Progenitor cell of endocrine pancreas (in vitro differentiated cells): Measurements from ENCODE around the gene REEP2. TPM values are rescaled to one million over a fixed set of nuclear protein-coding genes. Genes with fewer than 3 reads are reported as not detected.
"Not testable (repeated sequence)": the region's sequence is repeated elsewhere in the genome, so short reads cannot be mapped to it uniquely, and the experiment has no call there.

Experiments
- DNase-seq: peaks from one replicate; pipeline ENCODE4 v3.0.0; 2021; ENCODE audit warnings: low spot score; ENCODE audit not compliant: unreplicated experiment
- H3K27ac Mint-ChIP-seq: 2 replicates; pipeline ENCODE4 v1.8.0; 2021; ENCODE audit warnings: mild to moderate bottlenecking, moderate library complexity, mixed read lengths
- H3K27me3 Mint-ChIP-seq: 2 replicates; pipeline ENCODE4 v1.8.0; 2021; ENCODE audit warnings: mixed read lengths
- H3K36me3 Mint-ChIP-seq: 2 replicates; pipeline ENCODE4 v1.8.0; 2022; ENCODE audit warnings: mixed read lengths; ENCODE audit not compliant: insufficient read depth
- H3K4me1 Mint-ChIP-seq: 2 replicates; pipeline ENCODE4 v1.8.0; 2021; ENCODE audit warnings: low read depth, mixed read lengths
- H3K4me3 Mint-ChIP-seq: 2 replicates; pipeline ENCODE4 v1.8.0; 2021; ENCODE audit warnings: low read depth, mild to moderate bottlenecking, moderate library complexity, mixed read lengths
- H3K9me3 Mint-ChIP-seq: 2 replicates; pipeline ENCODE4 v1.8.0; 2021; ENCODE audit warnings: low read depth, mixed read lengths
- CTCF ChIP-seq: fragments of 200-600 bp; sonication (generic); IDR thresholded peaks from one replicate; pipeline ENCODE4 v1.5.0; 2021; ENCODE audit warnings: antibody characterized with exemption, mild to moderate bottlenecking; ENCODE audit not compliant: unreplicated experiment
- total RNA-seq: library from RNA; stranded (reverse); gene quantifications from 2 replicates; pipeline ENCODE4 v1.2.1, GENCODE V29; 2021

Gene REEP2
- total RNA-seq, 1 donor from 2014 or later: 20.0 TPM

GRCh38 chr5:138468966-138469539 is 30.2 kb downstream of the REEP2 start:
- DNase-seq: no peak
- H3K27ac Mint-ChIP-seq: peak overlapping the region; percentile 45
- no peaks in the 10 kb centered on the region for H3K9me3 Mint-ChIP-seq
- peak overlapping the region; percentile 52 for H3K4me3 Mint-ChIP-seq
- peaks cover 16% of the 10 kb centered on the region for H3K27me3 Mint-ChIP-seq
- H3K36me3 Mint-ChIP-seq: peaks cover 13% of the 10 kb centered on the region
- no peak for TF ChIP-seq CTCF
- H3K4me1 Mint-ChIP-seq: peaks cover 16% of the 10 kb centered on the region

- Mint-ChIP-seq H3K27me3 (peaks cover 16% of the 10 kb centered on the region), H3K4me1 (peaks cover 16% of the 10 kb centered on the region), H3K9me3 (no peaks in the 10 kb centered on the region), H3K27ac (peak overlapping the region; percentile 45), H3K36me3 (peaks cover 13% of the 10 kb centered on the region), H3K4me3 (no peak overlapping the region)
- no peak for TF ChIP-seq CTCF
- no peak for DNase-seq
Measured at GRCh38 chr5:138469540-138470321, 30.9 kb downstream of the REEP2 start.

- no peak for TF ChIP-seq CTCF
- H3K27me3 Mint-ChIP-seq: peaks cover 16% of the 10 kb centered on the region
- H3K4me1 Mint-ChIP-seq: peaks cover 16% of the 10 kb centered on the region
- DNase-seq: no peak
- peak overlapping the region; percentile 73 for H3K27ac Mint-ChIP-seq
- H3K36me3 Mint-ChIP-seq: peaks cover 13% of the 10 kb centered on the region
- no peaks in the 10 kb centered on the region for H3K9me3 Mint-ChIP-seq
- no peak overlapping the region for H3K4me3 Mint-ChIP-seq
Measured at GRCh38 chr5:138470322-138471051, 31.6 kb downstream of the REEP2 start.

- TF ChIP-seq CTCF: no peak
- H3K9me3 Mint-ChIP-seq: no peaks in the 10 kb centered on the region
- peak overlapping the region; percentile 73 for H3K27ac Mint-ChIP-seq
- no peak for DNase-seq
- peaks cover 16% of the 10 kb centered on the region for H3K27me3 Mint-ChIP-seq
- peaks cover 16% of the 10 kb centered on the region for H3K4me1 Mint-ChIP-seq
- H3K4me3 Mint-ChIP-seq: no peak overlapping the region
- H3K36me3 Mint-ChIP-seq: peaks cover 13% of the 10 kb centered on the region
Measured at GRCh38 chr5:138471052-138471361, 32.1 kb downstream of the REEP2 start.

- Mint-ChIP-seq H3K27ac (peak overlapping the region; percentile 37), H3K9me3 (no peaks in the 10 kb centered on the region), H3K36me3 (peaks cover 10% of the 10 kb centered on the region), H3K4me3 (no peak overlapping the region), H3K27me3 (peaks cover 11% of the 10 kb centered on the region), H3K4me1 (peaks cover 7% of the 10 kb centered on the region)
- no peak for DNase-seq
- TF ChIP-seq CTCF: no peak
Measured at GRCh38 chr5:138472353-138472752, 33.5 kb downstream of the REEP2 start.

GRCh38 chr5:138473151-138473550 is 34.3 kb downstream of the REEP2 start:
- not testable (repeated sequence) for H3K4me1 Mint-ChIP-seq, H3K36me3 Mint-ChIP-seq, DNase-seq, H3K4me3 Mint-ChIP-seq, H3K27me3 Mint-ChIP-seq, H3K9me3 Mint-ChIP-seq, H3K27ac Mint-ChIP-seq
